ENCODE data around the gene ERO1B.
"Not testable (repeated sequence)": the region's sequence is repeated elsewhere in the genome, so short reads cannot be mapped to it uniquely, and the experiment has no call there.

The ERO1B gene, protein sequence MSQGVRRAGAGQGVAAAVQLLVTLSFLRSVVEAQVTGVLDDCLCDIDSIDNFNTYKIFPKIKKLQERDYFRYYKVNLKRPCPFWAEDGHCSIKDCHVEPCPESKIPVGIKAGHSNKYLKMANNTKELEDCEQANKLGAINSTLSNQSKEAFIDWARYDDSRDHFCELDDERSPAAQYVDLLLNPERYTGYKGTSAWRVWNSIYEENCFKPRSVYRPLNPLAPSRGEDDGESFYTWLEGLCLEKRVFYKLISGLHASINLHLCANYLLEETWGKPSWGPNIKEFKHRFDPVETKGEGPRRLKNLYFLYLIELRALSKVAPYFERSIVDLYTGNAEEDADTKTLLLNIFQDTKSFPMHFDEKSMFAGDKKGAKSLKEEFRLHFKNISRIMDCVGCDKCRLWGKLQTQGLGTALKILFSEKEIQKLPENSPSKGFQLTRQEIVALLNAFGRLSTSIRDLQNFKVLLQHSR

GRCh38 chr1:236281654-236282424 lies at the start of gene ERO1B:
Gene ERO1B (minus strand): TSS chr1:236281958. CDS start chr1:236281783, 175 bp downstream.
- Histone ChIP-seq H3K9ac (peak within 1 kb of the TSS; percentile 91 to 98 (median 95)), H3K4me3 (peak within 1 kb of the TSS; percentile 93 to 100 (median 97)), H3K27ac (peak within 1 kb of the TSS; percentile 76 to 97 (median 92)), H3K9me3 (replicated peaks in 1 of 11) (peaks cover 5 to 15% (median 10%) of the 10 kb centered on the region in 11 experiments), H3K4me1 (peaks cover 37 to 63% (median 57%) of the 10 kb centered on the region in 10 experiments), H4K20me1 (peaks cover 0 to 20% (median 8%) of the 10 kb centered on the region in 11 experiments; a peak in 10 of 22 replicates), H3K4me2 (peak within 1 kb of the TSS; percentile 83 to 97 (median 94)), H3K36me3 (peaks cover 0 to 13% (median 7%) of the 10 kb centered on the region in 11 experiments; a peak in 13 of 22 replicates), H3K27me3 (no peaks in the 10 kb centered on the region)
- TF ChIP-seq Cebpa-rat (IDR thresholded peaks at IDR 0.05) = no peak

DNA sequence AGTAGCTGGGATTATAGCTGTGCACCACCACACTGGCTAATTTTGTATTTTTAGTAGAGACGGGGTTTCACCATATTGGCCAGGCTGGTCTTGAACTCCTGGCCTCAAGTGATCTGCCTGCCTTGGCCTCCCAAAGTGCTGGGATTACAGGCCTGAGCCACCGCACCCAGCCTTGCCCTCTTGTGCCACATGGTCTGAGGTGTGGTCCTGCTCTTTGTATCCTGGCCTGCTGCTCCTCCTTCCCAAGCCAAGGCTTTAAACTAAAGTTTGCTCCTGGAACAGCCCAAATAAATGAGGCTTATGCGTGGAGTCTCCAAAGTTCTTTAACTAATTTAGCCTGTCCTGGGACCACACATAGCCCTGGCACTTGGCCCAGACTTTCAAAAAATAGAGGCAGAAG lies 49.7 kb upstream of the ERO1B start:
- H3K27ac ChIP-seq; H3K36me3 ChIP-seq; H4K20me1 ChIP-seq; H3K9me3 ChIP-seq (replicated peaks in 1 of 11); H3K4me3 ChIP-seq; H3K9ac ChIP-seq; H3K27me3 ChIP-seq: not testable (repeated sequence)
- peaks cover 0 to 17% (median 0%) of the 10 kb centered on the region in 10 experiments; a peak in 4 of 20 replicates for H3K4me1 ChIP-seq
- 0 out of 22 replicates have a peak overlapping the region, but pooled peaks of 1 of the 11 experiments have one; percentile 9 for H3K4me2 ChIP-seq

GRCh38 chr1:236326432-236326831 lies 44.7 kb upstream of the ERO1B start:
- no peaks in the 10 kb centered on the region for H3K36me3 ChIP-seq
- no peak for TF ChIP-seq Cebpa-rat (IDR thresholded peaks at IDR 0.05)
- no peaks in the 10 kb centered on the region for H4K20me1 ChIP-seq

GRCh38 chr1:236325567-236325966 lies 43.8 kb upstream of the ERO1B start:
- no peak overlapping the region for H3K4me3 ChIP-seq
- H3K9me3 ChIP-seq (replicated peaks in 1 of 11) = peaks cover 19 to 43% (median 30%) of the 10 kb centered on the region in 11 experiments
- TF ChIP-seq Cebpa-rat (IDR thresholded peaks at IDR 0.05) = no peak
- H3K27ac ChIP-seq = no peak overlapping the region
- H4K20me1 ChIP-seq = no peaks in the 10 kb centered on the region
- no peaks in the 10 kb centered on the region for H3K36me3 ChIP-seq
- no peak overlapping the region for H3K4me2 ChIP-seq
- no peak overlapping the region for H3K9ac ChIP-seq
- H3K4me1 ChIP-seq = no peaks in the 10 kb centered on the region
- H3K27me3 ChIP-seq = no peaks in the 10 kb centered on the region

More at GRCh38 chr1:236326432-236326831, 44.7 kb upstream of the ERO1B start:
- Histone ChIP-seq H3K4me3 (no peak overlapping the region), H3K27ac (no peak overlapping the region), H3K27me3 (no peaks in the 10 kb centered on the region), H3K9ac (no peak overlapping the region), H3K4me1 (0 out of 20 replicates have a peak, but pooled peaks cover 0 to under 1% (median 0%) of the 10 kb centered on the region in 10 experiments), H3K9me3 (replicated peaks in 1 of 11) (peaks cover 19 to 35% (median 28%) of the 10 kb centered on the region in 11 experiments), H3K4me2 (no peak overlapping the region)

DNA sequence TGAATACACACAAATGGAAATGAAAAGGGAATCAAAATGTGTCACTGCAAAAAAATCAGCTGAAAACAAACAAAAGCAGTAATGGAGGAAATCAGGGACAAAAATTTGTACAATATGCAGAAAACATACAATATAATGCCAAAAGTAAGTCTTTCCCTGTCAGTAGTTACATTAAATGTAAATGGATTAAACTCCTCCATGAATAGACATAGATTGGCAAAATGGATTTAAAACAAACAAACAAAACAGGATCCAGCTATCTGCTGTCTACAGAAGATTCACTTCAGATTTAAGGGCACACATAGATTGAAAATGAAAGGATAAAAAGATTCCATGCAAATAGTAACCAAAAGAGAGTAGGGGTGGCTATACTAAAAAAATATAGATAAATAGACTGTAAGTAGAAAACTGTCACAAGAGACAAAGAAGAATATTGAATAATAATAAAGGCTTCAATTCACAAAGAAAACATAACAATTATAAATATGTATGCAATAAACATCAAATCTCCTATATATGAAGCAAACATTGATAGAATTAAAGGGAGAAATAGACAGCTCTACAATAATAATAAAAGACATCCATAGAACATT lies 42.2 kb upstream of the ERO1B start:
- no peak overlapping the region for H3K9ac ChIP-seq
- H3K4me2 ChIP-seq = no peak overlapping the region
- H3K4me3 ChIP-seq = no peak overlapping the region
- no peaks in the 10 kb centered on the region for H3K4me1 ChIP-seq
- H3K27ac ChIP-seq = no peak overlapping the region
- H3K9me3 ChIP-seq (replicated peaks in 1 of 11) = peaks cover 19 to 43% (median 30%) of the 10 kb centered on the region in 11 experiments
- TF ChIP-seq Cebpa-rat (IDR thresholded peaks at IDR 0.05) = no peak
- H4K20me1 ChIP-seq = no peaks in the 10 kb centered on the region
- no peaks in the 10 kb centered on the region for H3K36me3 ChIP-seq
- H3K27me3 ChIP-seq = no peaks in the 10 kb centered on the region

DNA sequence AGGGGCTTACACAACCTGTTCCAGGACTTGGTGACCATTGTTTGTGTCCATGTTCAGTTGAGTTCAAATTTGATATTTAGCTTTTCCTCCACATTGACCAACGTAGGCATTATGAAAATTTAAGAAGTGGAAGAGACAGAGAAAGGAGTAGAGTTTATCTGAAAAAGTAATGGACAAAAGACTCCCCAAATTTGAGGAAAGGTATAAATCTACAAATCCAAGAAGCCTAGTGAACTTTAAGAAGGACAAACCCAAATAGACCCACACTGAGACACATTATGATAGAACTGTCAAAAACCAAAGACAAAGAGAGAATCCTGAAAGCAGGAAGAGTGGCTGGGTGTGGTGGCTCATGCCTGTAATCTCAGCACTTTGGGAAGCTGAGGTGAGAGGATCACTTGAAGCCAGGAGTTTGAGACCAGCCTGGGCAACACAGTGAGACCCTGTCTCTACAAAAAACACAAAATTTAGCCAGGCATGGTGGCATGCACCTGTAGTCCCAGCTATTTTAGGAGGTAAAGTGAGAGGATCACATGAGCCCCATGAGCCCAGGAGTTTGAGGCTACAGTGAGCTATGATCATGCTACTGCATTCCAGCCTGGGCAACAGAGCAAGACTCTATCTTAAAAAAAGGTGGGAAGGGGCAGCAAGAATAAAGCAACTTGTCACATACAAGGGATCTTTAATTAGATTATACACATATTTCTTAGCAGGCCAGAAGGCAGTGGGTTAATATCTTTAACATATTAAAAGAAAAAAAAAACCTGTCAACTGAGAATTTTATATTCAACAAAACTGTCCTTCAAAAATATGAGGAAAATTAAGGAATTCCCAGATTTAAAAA lies 41.0 kb upstream of the ERO1B start:
- Histone ChIP-seq H3K4me3 (no peak overlapping the region), H3K4me2 (no peak overlapping the region), H3K36me3 (no peaks in the 10 kb centered on the region), H3K9me3 (replicated peaks in 1 of 11) (peaks cover 19 to 43% (median 30%) of the 10 kb centered on the region in 11 experiments), H4K20me1 (no peaks in the 10 kb centered on the region), H3K4me1 (no peaks in the 10 kb centered on the region), H3K27me3 (no peaks in the 10 kb centered on the region), H3K9ac (no peak overlapping the region), H3K27ac (no peak overlapping the region)
- no peak for TF ChIP-seq Cebpa-rat (IDR thresholded peaks at IDR 0.05)

- H3K4me3 ChIP-seq = no peak overlapping the region
- H3K9ac ChIP-seq = no peak overlapping the region
- H3K4me1 ChIP-seq = no peaks in the 10 kb centered on the region
- peaks cover 19 to 43% (median 30%) of the 10 kb centered on the region in 11 experiments for H3K9me3 ChIP-seq (replicated peaks in 1 of 11)
- no peaks in the 10 kb centered on the region for H4K20me1 ChIP-seq
- no peak overlapping the region for H3K4me2 ChIP-seq
- H3K36me3 ChIP-seq = no peaks in the 10 kb centered on the region
- H3K27ac ChIP-seq = no peak overlapping the region
- TF ChIP-seq Cebpa-rat (IDR thresholded peaks at IDR 0.05) = no peak
- H3K27me3 ChIP-seq = no peaks in the 10 kb centered on the region
Observed at GRCh38 chr1:236321101-236321500, 39.3 kb upstream of the ERO1B start.

DNA sequence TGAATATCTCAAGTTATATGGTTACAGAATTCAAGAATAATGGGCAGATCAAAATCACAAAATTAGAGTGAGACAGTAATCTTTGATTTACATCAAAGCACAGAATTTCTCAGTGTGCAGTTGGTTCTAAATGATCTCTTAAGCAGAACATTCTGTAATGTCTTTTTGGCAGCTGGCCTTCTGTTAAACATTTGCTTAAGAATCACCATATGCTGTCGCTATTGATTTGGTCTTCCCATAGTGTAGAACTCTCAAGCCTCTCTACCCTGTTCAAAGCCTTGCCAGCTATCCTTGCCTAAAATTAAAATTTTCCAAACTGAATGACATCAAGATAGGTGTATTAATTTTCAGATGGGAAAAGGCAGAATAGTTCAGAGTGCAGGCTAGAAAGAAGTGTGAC lies 38.9 kb upstream of the ERO1B start:
- no peak overlapping the region for H3K27ac ChIP-seq
- H3K9me3 ChIP-seq (replicated peaks in 1 of 11) = peaks cover 19 to 43% (median 30%) of the 10 kb centered on the region in 11 experiments
- H3K9ac ChIP-seq = no peak overlapping the region
- H3K4me3 ChIP-seq = no peak overlapping the region
- no peaks in the 10 kb centered on the region for H3K4me1 ChIP-seq
- H3K4me2 ChIP-seq = no peak overlapping the region
- H3K27me3 ChIP-seq = no peaks in the 10 kb centered on the region
- no peaks in the 10 kb centered on the region for H3K36me3 ChIP-seq
- H4K20me1 ChIP-seq = no peaks in the 10 kb centered on the region
- TF ChIP-seq Cebpa-rat (IDR thresholded peaks at IDR 0.05) = no peak

Data from BLaER1 treated with 17β-estradiol and CSF1 and Interleukin-3, amounts not matched to agents 10 nM and 100 nM (cell line).